HepG2 (cell line): ENCODE results near the gene ACAT1. TPM values are rescaled to one million over a fixed set of nuclear protein-coding genes. Genes with fewer than 3 reads are reported as not detected.

ENCODE experiments used
- ATF2 ChIP-seq: sonication (generic); formaldehyde crosslinking; IDR thresholded peaks from 2 replicates; pipeline ENCODE4 v1.4.0; 2020; ENCODE audit warnings: missing genetic modification reagents
- CEBPG ChIP-seq: IDR thresholded peaks from 2 replicates; pipeline ENCODE4 v1.6.1; 2016
- EP300 ChIP-seq, 3 experiments: sonication (generic) in 1 of 3; formaldehyde crosslinking in 1 of 3; IDR thresholded peaks; 2 replicates each; pipeline versions ENCODE4 v1.5.1 to v1.6.1; 2011 to 2020; ENCODE audit warnings: low read depth in 2 of 3, low read length in 2 of 3, borderline replicate concordance in 1 of 3, improper control_type of control experiment in 1 of 3, mild to moderate bottlenecking in 1 of 3, missing genetic modification reagents in 1 of 3, moderate library complexity in 1 of 3
- NFIC ChIP-seq: IDR thresholded peaks from 2 replicates; pipeline ENCODE4 v1.6.1; 2012; ENCODE audit warnings: mild to moderate bottlenecking, low read length, inconsistent platforms
- PRDM10 ChIP-seq: sonication (generic); formaldehyde crosslinking; IDR thresholded peaks from 2 replicates; pipeline ENCODE4 v1.4.0; 2020; ENCODE audit warnings: low read depth, missing genetic modification reagents
- RORA ChIP-seq: sonication (generic); formaldehyde crosslinking; IDR thresholded peaks from 2 replicates; pipeline ENCODE4 v1.5.0; 2020; ENCODE audit warnings: mild to moderate bottlenecking, missing genetic modification reagents, moderate library complexity
- U2AF1 ChIP-seq: fragments of 200-400 bp; formaldehyde crosslinking; optimal IDR thresholded peaks from 2 replicates; pipeline ENCODE3; 2017; ENCODE audit warnings: mild to moderate bottlenecking, low read depth, low read length
- ZEB1 ChIP-seq: IDR thresholded peaks from 2 replicates; pipeline ENCODE4 v1.6.1; 2012; ENCODE audit warnings: mild to moderate bottlenecking, low read depth, inconsistent platforms; ENCODE audit not compliant: insufficient replicate concordance
- ZNF256 ChIP-seq: sonication (generic); formaldehyde crosslinking; conservative IDR thresholded peaks from 2 replicates; pipeline ENCODE4 v1.4.0; 2020; ENCODE audit warnings: missing genetic modification reagents
- ZNF562 ChIP-seq: sonication (generic); formaldehyde crosslinking; IDR thresholded peaks from 2 replicates; pipeline ENCODE4 v1.8.0; 2022; ENCODE audit warnings: missing genetic modification reagents, borderline replicate concordance
- ZNF564 ChIP-seq: sonication (generic); formaldehyde crosslinking; IDR thresholded peaks from 2 replicates; pipeline ENCODE4 v1.8.1; 2023; ENCODE audit warnings: mild to moderate bottlenecking, missing genetic modification reagents
- ZNF569 ChIP-seq: sonication (generic); formaldehyde crosslinking; IDR thresholded peaks from 2 replicates; pipeline ENCODE4 v1.5.0; 2020; ENCODE audit warnings: mild to moderate bottlenecking, missing genetic modification reagents, moderate library complexity, borderline replicate concordance
- ZNF788 ChIP-seq: sonication (generic); formaldehyde crosslinking; IDR thresholded peaks from 2 replicates; pipeline ENCODE4 v1.5.0; 2020; ENCODE audit warnings: mild to moderate bottlenecking, missing genetic modification reagents, borderline replicate concordance
- polyA plus RNA-seq, 8 experiments: library from polyadenylated mRNA; depleted of rRNA in 3 of 8; stranded (reverse) in 7 of 8; unstranded in 1 of 8; fragments of >200 nt; fragmentation: Illumina TruSeq in 4 of 8; extraction: Trizol in 4 of 8; gene quantifications; 2 replicates each; pipeline versions ENCODE4 v1.2.1 to v1.2.3, GENCODE V29; 2011 to 2016; ENCODE audit warnings: low read depth in 4 of 8, missing spikeins in 1 of 8, mixed read lengths in 1 of 8; ENCODE audit not compliant: insufficient read depth in 1 of 8
- total RNA-seq, 5 experiments: library from RNA; depleted of rRNA; stranded (reverse); fragments of >200 nt; fragmentation: Illumina TruSeq; extraction: Trizol; gene quantifications; 2 replicates each; pipeline ENCODE4 v1.2.3, GENCODE V29; 2016; ENCODE audit warnings: low read depth in 1 of 5
- TF ChIP-seq, protein P1 (sequence below), 2 experiments: sonication (generic) in 1 of 2; formaldehyde crosslinking in 1 of 2; IDR thresholded peaks; 2 replicates each; pipeline versions ENCODE4 v1.4.0 to v1.6.1; 2018 to 2020; ENCODE audit warnings: missing genetic modification reagents in 2 of 2, borderline replicate concordance in 1 of 2, low read depth in 1 of 2, mild to moderate bottlenecking in 1 of 2, missing biosample characterization in 1 of 2
- TF ChIP-seq, protein P2 (sequence below): sonication (generic); formaldehyde crosslinking; IDR thresholded peaks from 2 replicates; pipeline ENCODE4 v1.5.1; 2020; ENCODE audit warnings: missing genetic modification reagents, mild to moderate bottlenecking, borderline replicate concordance
- TF ChIP-seq, protein P3 (sequence below): IDR thresholded peaks from 2 replicates; pipeline ENCODE4 v1.6.1; 2016; ENCODE audit warnings: missing biosample characterization, missing genetic modification reagents, low read depth

Gene ACAT1
- total and polyA plus RNA-seq, 2 of the 13 experiments (the other 11 are each of a cell fraction or from before 2014, with no cell fraction given) = 103 to 165 TPM

DNA sequence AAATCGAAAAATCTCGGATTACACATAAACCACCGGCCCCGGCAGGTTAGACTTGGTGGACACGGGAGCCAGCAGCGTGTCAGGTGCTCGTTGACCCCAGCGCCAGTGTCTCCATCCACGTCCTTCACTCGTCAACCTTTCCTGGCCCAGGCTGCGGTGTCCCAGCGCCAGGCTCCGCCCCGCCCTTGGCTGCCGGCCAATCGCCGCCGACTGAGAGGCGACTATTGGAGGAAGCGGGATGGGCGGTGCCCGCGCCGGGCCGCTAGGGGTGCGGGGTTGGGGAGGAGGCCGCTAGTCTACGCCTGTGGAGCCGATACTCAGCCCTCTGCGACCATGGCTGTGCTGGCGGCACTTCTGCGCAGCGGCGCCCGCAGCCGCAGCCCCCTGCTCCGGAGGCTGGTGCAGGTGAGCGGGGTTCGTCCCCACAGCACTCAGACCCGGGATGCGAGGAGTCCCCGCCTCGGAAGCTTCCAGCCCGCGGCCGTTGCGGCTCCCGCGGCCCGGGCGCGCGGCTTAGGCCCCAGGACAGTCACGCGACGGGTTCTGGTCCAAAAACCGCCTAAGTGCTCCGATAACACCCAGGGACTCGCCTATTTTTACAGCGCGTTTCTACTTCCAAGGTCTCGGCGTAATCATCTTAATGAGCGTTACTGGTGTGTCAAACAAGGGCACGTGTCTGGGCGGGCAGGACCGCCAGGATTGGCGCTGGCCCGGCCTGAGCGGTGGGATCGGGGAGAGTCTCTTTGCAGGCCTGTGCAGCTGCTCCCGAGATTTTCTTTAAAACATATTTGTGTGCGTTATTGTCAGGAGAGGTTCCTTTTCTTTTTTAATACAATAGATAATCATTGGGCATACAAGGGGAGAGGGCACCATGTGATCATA is at the start of gene ACAT1 (continued):
- TF ChIP-seq, protein P1, sequence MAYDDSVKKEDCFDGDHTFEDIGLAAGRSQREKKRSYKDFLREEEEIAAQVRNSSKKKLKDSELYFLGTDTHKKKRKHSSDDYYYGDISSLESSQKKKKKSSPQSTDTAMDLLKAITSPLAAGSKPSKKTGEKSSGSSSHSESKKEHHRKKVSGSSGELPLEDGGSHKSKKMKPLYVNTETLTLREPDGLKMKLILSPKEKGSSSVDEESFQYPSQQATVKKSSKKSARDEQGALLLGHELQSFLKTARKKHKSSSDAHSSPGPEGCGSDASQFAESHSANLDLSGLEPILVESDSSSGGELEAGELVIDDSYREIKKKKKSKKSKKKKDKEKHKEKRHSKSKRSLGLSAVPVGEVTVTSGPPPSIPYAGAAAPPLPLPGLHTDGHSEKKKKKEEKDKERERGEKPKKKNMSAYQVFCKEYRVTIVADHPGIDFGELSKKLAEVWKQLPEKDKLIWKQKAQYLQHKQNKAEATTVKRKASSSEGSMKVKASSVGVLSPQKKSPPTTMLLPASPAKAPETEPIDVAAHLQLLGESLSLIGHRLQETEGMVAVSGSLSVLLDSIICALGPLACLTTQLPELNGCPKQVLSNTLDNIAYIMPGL (CRISPR knock-in tag; IDR thresholded peaks at IDR 0.05; ENCODE audit: borderline replicate concordance in 1 of 2, low read depth in 1 of 2) = peak; percentile 66 to 74; a peak in 3 of 4 replicates
- no peak for TF ChIP-seq EP300 (IDR thresholded peaks at IDR 0.05; ENCODE audit: low read depth in 2 of 2, low read length in 2 of 2)
- no peak for TF ChIP-seq EP300 (CRISPR knock-in tag; IDR thresholded peaks at IDR 0.05; ENCODE audit: borderline replicate concordance)
- TF ChIP-seq ZNF788 (CRISPR knock-in tag) = peak; percentile 88; the same call in 1 of the 2 replicates
- no peak for TF ChIP-seq ZEB1
- TF ChIP-seq U2AF1 = no peak
- TF ChIP-seq ZNF562 (CRISPR knock-in tag) = no peak
- no peak for TF ChIP-seq PRDM10 (CRISPR knock-in tag)
- TF ChIP-seq, protein P2, sequence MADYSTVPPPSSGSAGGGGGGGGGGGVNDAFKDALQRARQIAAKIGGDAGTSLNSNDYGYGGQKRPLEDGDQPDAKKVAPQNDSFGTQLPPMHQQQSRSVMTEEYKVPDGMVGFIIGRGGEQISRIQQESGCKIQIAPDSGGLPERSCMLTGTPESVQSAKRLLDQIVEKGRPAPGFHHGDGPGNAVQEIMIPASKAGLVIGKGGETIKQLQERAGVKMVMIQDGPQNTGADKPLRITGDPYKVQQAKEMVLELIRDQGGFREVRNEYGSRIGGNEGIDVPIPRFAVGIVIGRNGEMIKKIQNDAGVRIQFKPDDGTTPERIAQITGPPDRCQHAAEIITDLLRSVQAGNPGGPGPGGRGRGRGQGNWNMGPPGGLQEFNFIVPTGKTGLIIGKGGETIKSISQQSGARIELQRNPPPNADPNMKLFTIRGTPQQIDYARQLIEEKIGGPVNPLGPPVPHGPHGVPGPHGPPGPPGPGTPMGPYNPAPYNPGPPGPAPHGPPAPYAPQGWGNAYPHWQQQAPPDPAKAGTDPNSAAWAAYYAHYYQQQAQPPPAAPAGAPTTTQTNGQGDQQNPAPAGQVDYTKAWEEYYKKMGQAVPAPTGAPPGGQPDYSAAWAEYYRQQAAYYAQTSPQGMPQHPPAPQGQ (CRISPR knock-in tag) = no peak
- TF ChIP-seq RORA = no peak
- TF ChIP-seq NFIC = no peak
- TF ChIP-seq CEBPG = no peak
- TF ChIP-seq ZNF256 (CRISPR knock-in tag) = no peak; the same call in 1 of the 2 replicates
- TF ChIP-seq ZNF569 = 0 out of 2 replicates have a peak, but pooled peaks have one; percentile 23
- peak; percentile 94 for TF ChIP-seq ZNF564 (CRISPR knock-in tag)
- TF ChIP-seq, protein P3, sequence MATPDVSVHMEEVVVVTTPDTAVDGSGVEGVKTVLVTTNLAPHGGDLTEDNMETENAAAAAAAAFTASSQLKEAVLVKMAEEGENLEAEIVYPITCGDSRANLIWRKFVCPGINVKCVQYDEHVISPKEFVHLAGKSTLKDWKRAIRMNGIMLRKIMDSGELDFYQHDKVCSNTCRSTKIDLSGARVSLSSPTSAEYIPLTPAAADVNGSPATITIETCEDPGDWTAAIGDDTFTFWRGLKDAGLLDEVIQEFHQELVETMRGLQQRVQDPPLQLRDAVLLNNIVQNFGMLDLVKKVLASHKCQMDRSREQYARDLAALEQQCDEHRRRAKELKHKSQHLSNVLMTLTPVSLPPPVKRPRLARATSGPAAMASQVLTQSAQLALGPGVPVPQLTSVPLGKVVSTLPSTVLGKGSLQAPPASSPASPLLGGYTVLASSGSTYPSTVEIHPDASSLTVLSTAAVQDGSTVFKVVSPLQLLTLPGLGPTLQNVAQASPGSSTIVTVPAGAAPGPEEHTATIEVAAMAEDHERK = no peak
- peak; percentile 64; the same call in 1 of the 2 replicates for TF ChIP-seq ATF2 (CRISPR knock-in tag)
